ENCODE data around the gene KISS1R.
A peak's percentile ranks its signal among the peaks of the same experiment; 100 is the strongest.
"Not testable (repeated sequence)": the region's sequence is repeated elsewhere in the genome, so short reads cannot be mapped to it uniquely, and the experiment has no call there.

KISS1R gene

DNA sequence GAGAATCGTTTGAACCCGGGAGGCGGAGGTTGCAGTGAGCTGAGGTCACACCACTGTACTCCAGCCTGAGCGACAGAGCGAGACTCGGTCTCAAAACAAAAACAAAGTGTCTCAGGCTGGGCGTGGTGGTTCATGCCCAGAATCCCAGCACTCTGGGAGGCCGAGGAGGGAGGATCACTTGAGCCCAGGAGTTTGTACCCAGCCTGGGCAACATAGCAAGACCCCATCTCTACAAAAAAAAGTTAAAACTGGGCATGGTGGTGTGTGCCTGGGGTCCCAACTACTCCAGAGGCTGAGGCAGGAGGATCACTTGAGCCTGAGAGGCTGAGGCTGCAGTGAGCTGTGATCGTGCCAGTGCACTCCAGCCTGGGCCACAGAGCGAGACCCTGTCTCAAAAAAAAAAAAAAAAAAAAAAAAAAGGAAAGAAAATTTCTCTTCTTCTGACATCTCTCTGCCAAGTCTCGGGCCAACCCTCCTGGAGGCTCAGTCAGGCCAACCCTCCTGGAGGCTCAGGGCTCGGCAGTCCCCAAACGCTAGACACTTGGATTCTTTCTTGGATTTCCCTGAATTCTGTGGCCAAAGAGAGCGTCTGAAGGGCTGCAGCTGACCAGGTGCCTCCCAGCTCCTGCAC lies 35.0 kb downstream of the KISS1R start:
- no peak for DNase-seq (ENCODE audit: low read depth in 2 of 3, low spot score in 1 of 3)

DNA sequence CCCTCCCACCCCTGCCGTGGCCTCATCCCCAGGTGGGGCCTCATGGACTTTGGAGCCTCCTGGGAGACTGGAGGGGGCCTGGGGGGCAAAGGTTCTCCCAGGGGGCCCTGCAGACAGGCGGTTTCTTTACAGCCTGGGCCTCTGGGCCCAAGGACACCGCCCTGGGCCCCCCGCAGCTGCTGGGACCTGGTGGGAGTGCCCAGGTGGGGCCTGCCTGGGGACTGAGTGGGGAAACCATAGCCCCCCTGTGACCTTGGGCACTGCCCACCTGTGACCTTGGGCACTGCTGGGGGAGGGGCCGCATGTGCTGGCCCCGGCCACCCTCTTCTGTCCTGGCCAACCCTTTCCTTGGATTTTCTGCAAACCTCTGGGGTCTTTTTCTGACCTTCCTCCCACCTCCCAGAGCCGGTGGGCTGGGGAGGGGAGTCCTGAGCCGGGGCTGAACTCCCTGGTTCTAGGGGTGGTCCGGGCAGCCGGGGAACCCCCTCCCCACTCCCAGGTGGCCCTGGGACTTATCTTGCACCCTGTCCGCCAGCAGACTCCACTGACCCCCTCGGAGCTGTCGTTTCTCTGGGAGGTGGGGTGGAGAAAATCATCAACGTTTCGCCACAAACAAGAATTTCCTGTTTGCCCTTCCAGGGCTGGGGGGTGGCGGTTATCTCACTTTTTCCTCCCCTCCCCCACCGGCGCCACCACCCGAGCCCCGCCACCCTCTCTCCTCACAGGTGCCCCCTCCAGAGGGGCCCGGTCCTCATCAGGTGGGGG lies 35.7 kb downstream of the KISS1R start:
- DNase-seq (ENCODE audit: low read depth in 2 of 3, low spot score in 1 of 3) = no peak

DNA sequence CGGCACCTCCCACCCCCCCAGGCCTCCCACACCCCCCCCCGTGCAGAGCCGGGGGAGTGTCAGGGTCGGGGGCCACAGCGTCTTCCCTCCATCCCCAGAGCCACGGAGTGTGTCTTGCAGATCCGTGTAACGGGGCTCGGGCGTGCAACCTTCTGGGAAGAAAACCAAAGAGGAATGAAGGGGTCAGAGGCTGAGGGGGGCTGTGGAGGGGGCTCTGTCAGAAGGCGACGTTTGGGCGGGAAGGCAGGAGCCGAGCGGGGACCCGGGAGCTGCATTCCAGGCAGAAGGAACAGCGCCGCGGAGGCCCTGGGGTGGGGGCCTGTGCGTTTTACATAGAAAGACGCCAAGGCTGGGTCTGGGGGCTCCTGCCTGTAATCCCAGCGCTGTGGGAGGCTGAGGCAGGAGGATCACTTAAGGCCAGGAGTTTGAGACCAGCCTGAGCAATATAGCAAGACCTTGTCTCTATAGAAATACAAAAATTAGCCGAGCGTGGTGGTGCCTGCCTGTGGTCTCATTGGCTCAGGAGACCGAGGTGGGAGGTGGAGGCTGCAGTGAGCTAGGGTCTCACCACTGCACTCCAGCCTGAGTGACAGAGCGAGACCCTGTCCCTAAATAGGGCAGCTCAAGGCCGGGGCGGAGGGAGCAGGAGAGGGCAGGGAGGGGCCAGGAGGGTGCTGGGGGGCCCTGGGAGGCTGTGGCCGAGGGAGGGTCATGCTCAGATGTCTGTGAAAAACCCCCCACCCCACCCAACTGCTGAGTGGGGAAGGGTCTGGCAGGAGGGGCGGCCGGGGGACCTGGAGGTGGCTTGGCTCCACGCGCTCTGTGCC lies 36.5 kb downstream of the KISS1R start:
- no peak for DNase-seq (ENCODE audit: low read depth in 2 of 3, low spot score in 1 of 3)

DNA sequence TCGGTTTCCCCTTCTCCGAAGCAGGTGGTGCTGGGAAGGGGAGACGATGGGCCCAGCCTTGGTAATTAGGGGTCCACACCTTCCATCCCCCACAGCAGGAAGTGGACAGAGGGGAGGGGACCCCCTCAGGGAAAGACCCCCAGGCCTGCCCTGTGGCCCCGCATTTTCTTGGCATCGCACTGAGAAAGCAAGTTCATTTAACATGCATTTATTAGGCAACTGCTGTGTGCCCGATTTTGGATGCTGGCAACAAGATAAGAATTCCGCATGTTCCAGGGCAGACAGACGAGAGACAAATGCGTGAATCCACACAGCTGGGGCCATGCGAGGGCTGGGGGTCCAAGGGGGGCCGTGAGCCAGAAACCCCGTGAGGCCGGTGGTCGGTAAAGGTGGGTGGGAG lies 37.1 kb downstream of the KISS1R start:
- no peak for DNase-seq (ENCODE audit: low read depth in 2 of 3, low spot score in 1 of 3)

DNA sequence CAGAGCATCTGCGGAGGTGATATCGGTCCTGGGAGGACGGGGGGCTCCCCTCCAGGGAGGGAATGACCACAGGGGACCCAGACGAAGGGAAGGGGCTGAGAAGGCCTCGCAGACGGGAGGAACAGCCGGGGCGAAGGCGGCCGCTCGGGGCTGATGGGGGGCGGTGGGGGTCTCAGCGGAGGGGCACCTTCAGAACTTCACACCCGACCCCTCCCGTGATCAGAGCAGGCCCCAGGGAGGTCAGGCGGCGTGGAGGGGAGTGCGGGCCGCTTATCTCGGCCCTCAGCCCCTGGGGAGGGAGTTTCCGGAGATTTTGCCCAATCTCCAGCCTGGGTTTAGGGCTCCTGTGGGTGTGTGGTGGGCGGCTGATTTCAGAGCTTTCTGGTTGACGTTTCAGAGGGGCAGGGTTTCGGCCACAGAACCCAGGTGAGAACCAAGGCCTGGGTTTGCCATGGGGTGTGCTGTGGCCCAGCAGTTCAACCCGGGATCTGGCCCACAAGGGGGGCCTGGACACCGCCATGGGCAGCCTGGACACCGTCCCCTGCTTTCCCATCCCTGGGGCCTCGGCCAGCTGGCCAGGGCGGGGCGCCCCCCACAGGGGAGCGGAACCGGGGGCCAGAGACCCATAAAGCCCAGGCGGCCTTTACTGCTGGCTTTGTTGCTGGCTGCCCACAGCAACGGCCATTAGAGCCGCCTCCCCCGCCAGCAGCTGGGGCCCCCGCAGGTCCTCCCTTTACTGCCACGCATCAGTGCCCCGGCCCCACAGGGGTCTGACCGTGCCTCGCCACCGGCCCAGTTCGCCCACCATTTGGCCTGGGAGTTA lies 37.8 kb downstream of the KISS1R start:
- DNase-seq (ENCODE audit: low read depth in 2 of 3, low spot score in 1 of 3) = no peak

DNA sequence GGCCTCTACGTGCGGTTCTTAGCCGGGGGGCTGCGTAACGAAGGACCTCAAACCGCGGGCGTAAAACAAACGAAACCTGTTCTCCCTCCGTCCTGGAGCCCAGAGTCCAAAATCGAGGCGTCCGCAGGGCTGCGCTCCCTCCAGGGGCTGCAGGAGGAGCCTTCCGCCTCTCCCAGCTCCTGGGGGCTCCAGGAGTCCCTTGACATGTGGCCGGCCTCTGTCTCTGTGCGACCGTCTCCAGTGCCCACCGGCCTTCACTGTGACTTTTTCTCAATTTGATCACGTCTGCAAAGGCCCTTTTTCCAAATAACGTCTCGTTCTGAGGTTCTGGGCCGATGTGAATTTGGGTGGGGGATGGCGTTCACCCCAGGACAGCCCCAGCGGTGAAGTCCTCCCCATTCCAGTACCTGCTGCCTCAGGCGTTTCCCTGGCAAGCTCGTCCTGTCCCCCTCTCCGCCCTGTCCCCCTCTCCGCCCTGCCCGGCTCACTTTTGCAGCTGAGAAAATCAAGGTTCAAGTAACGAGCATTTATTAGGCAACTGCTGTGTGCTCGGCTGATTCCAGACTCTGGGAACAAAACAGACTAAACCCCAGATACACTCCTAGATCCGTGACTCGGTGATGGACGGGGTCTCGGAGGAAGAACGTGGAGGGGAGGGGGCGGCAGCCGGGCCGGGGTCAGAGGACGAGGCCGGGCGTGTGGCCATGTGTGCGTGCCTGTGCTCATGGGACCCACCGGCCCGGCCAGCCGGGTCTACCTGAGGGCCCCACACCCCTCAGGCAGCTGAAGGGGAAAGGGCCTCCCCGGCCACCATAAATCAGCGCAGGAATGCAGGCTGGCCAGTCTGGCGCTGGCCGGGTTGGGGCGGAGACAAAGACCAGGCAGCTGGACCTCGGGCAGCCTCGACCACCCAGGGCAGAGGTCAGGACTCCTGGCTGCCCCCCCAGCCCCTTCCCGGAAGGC lies 39.0 kb downstream of the KISS1R start:
- no peak for DNase-seq (ENCODE audit: low read depth in 2 of 3, low spot score in 1 of 3)

DNA sequence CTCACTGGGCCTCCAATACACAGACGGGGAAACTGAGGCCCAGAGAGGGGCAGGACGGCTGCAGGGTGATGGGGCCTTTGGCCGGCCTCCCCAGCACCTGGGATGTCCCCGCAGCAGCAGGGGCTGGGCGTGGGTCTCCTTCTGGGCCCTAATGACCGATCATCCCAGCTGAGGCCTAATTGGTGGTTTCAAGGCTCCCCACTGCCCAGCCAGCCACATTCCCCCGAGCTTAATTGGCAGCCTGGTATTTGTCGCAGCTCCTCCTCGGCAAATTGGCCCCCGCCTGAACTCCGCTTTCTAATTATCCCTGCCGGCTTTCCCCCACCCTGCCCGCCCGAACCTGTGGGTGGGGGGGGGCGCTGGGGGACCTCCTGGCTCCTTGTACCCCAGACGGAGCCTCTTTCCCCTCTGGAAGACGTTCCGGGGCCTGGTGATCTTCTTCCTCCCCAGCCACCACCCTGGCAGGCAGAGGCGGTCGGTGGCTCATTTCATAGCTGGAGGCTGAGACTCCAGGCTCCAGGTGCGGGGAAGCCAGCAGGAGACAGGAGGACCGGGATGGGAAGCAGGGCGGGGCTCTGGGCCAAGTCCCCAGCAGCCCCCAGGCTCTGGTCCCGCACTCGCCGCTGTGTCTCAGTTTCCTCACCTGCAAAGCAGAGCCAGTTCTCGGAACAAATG lies 39.8 kb downstream of the KISS1R start:
- no peak for DNase-seq (ENCODE audit: low read depth in 2 of 3, low spot score in 1 of 3)

DNA sequence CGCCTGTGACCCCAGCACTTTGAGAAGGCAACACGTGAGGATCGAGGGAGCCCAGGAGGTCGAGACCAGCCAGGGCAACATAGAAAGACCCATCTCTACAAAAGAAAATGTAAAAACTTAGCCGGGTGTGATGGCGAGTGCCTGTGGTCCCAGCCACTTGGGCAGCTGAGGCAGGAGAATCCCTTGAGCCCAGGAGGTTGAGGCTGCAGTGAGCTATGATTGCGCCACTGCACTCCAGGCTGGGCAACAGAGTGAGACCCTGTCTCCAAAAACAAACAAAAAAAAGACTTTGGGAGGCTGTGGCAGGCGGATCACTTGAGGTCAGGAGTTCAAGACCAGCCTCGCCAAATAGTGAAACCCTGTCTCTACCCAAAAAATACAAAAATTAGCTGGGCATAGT lies 40.4 kb downstream of the KISS1R start:
- not testable (repeated sequence) for DNase-seq (ENCODE audit: low read depth in 2 of 3, low spot score in 1 of 3)

DNA sequence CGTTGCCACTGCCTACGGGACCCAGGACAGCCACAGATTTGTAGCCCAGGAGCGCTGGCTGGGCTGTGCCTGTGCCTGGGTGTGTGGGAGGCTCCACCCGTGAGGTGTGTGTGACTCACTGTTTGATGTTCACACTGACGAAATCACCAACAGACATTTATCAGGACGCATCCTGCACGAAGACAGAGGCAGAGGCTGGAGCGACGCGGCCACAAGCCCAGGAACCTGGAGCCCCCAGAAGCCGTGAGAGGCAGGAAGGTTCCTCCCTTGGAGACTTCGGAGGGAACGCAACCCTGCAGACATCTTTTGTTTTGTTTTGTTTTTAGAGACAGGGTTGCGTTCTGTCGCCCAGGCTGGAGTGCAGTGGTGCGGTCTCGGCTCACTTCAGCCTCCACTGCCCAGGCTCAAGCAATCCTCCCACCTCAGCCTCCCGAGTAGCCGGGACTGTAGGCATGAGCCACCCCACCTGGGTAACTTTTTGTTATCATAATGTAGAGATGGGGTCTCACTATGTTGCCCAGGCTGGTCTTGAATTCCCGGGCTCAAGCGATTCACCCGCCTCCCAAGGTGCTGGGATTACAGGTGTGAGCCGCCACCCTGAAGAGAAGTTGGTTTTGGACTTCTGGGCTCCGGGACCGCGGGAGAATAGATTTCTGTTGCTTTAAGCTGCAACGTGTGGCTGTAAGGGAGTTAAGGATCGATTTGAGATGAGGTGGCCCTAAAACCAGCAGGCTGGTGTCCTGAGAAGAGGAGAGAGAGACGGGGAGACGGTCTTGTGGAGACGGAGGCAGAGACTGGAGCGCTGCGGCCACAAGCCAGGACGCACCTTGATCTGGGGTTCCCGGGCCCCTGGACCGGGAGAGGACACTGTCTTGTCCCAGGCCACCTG lies 42.1 kb downstream of the KISS1R start:
- DNase-seq (ENCODE audit: low read depth in 2 of 3, low spot score in 1 of 3) = peak; percentile 36 to 48 (median 42)

DNA sequence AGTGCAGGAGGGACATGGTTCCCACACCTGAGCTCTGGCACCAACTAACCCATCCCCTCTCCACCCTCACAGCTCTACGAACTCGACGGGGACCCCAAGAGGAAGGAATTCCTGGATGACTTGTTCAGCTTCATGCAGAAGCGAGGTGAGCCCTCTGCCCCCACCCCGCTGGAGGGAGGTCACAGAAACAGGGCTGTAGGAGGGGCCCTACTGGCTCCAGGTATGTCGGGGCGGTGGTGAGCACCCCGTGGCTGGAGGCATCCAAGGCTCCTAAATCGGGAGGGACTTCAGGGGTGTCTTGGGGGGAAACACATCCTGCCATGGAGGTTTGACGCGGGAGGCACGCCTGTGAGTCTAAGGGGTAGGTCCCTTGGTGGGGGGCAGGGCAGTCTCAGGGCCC lies 42.9 kb downstream of the KISS1R start:
- no peak for DNase-seq (ENCODE audit: low read depth in 2 of 3, low spot score in 1 of 3)

DNA sequence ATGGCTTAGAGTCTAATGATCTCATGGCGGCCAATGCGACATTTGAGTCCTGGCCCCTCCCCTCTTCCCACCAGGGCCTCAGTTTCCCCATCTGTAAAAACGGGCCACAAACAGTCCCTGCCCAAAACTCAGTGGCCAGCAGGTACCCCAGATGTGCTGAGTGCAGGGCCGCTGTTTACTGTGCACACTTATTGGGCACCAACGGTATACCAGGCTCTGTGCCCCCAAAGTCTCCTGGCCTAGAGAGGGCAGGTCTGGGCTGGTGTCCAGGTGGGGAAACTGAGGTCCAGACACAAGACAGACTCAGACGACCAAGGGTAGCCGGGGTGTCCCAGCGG lies 43.4 kb downstream of the KISS1R start:
- no peak for DNase-seq (ENCODE audit: low read depth in 2 of 3, low spot score in 1 of 3)

DNA sequence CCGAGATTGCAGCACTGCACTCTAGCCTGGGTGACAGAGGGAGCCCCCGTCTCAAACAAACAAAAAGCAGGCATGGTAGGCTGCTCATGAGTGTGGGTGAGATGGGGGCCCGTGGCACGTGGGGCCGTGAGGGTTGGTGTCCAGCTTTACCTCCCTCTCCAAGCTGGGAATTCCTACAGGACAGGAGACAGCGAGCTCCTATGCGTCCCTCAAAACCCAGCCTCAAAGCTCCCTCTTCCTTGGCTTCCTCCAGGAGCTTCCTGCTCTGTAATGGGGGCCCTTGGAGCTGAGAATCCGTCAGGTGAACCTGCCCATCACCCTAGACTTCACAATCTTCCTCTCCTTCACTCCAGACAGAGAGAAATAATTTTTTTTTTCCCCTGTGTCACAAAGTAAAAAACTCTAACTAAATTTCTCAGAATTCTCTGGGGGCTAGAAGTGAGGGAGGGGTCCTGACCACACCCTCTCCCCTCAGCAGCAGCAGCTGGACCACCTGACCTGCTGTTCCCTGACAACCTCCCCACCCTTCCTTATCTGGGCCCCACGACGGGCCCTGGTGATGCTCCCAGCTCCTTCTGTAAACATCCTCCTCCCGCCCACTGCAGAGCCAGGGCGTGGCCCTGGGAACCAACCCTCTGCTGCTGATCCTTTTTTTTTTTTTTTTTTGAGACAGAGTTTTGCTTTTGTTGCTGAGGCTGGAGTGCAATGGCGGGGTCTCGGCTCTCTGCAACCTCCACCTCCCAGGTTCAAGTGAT lies 44.9 kb downstream of the KISS1R start:
- DNase-seq (ENCODE audit: low read depth in 2 of 3, low spot score in 1 of 3) = no peak

DNA sequence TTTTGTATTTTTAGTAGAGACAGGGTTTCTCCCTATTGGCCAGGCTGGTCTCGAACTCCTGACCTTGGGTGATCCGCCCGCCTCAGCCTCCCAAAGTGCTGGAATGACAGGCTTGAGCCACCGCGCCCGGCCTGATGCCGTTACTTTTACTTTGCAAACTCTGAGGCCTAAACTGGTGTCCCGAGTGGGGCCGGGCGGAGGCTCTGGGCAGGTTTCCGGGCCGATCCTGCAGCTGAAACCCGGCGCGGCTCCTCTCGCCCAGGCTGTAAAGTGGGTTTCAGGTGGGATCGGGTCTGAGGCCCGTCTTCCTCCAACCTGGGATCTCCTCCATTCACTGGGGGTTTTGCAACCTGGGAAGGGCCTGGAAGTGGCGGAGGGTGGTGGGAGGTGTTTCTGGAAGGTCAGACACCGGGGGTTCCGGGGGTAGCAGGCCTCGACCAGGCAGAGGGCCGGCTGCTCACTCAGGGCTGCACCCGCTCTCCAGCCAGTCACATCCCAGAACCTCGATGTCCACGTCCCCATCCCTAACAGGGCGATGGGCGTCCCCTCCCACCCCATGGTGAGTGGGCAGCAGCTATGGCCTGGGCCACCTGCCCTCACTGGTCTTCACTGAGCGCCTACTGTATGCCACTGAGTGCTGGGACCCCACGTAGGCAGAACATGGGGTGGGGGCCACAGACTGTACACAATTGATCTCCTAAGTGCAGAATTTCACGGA lies 45.7 kb downstream of the KISS1R start:
- DNase-seq (ENCODE audit: low read depth in 2 of 3, low spot score in 1 of 3) = no peak

DNA sequence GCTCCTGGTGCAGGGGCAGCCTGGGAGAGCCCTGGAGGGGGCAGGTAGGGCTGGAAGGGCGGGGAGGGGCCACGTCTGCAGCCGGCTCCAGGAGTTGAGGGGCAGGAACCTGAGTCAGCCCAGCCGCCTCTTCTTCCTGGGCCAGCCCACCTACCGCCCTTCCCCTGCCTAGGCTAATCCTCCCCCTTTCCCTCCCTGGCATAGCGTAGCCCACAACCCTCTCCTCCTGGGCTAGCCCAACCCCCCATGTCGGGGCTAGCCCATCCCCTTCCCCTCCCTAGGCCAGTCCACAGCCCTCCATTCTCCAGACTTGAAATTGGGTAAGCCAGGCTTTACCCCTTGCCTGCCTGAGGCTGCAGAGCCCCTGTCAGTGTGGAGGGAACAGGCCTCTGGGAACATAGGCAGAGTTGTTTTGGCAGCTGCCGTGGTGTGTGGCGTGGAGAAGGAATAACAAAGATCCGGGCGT lies 46.4 kb downstream of the KISS1R start:
- no peak for DNase-seq (ENCODE audit: low read depth in 2 of 3, low spot score in 1 of 3)

DNA sequence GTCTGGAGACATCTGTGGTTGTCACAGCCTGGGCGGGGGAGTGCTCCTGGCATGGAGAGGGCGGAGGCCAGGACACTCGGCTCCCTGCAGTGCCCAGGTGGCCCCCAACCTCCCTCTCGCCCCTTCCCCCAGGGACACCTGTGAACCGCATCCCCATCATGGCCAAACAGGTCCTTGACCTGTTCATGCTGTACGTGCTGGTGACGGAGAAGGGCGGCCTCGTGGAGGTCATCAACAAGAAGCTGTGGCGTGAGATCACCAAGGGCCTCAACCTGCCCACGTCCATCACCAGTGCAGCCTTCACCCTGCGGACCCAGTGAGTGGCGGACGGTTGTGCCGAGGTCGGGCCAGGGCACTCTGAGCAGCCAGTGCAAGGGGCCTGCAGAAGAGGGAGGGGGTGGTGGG lies 47.0 kb downstream of the KISS1R start:
- DNase-seq (ENCODE audit: low read depth in 2 of 3, low spot score in 1 of 3) = no peak

DNA sequence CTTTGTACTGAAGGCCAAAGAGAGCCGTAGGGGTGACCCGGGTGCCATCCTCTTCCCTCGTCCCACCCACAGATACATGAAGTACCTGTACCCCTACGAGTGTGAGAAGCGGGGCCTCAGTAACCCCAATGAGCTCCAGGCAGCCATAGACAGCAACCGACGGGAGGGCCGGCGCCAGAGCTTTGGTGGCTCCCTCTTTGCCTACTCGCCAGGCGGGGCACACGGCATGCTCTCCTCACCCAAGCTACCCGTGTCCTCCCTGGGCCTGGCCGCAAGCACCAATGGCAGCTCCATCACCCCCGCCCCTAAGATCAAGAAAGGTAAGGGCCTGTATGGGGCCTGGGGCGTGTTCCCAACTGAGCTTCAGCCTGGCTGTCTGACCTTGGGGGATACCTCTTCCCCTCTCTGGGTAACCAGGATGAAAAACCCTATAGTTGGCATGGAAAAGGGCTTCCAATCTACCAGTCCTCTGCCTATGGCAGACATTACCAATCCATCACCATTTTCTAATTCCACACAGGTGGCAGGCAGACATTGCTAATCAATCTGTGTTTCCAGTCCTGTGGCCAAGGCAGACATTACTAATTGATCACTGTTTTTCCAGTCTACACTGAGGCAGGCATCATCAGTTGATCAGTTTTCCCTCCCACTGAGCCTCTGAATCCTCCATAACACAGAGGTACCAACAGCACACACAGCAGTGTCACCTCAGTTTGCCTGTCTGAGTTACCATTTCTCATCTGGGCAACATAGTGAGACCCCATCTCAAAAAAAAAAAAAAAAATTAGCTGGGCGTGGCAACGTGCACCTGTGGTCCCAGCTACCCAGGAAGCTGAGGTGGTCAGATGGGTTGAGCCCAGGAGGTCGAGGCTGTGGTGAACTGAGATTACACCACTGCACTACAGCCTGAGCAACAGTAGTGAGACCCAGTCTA lies 47.9 kb downstream of the KISS1R start:
- DNase-seq (ENCODE audit: low read depth in 2 of 3, low spot score in 1 of 3) = no peak

All from stimulated activated CD4-positive, alpha-beta T cell treated with anti-CD3 and anti-CD28 coated beads, Interleukin-12 subunit alpha, Interleukin-12 subunit beta, amount 100 ng/mL, for 48 hours (primary cell).